GM19328 (cell line): ENCODE results near the gene VPS13D.

Source experiments
- ATAC-seq: cut with Tn5 transposase; IDR thresholded peaks from one replicate; pipeline ENCODE4 v1.9.1; 2021; ENCODE audit warnings: mild to moderate bottlenecking, moderate library complexity; ENCODE audit not compliant: unreplicated experiment

VPS13D gene

GRCh38 chr1:12229835-12230548, at the start of gene VPS13D:
Gene VPS13D (plus strand): TSS chr1:12230030. CDS start chr1:12234267, 4,237 bp downstream.
- ATAC-seq: peak; percentile 86

- no peak for ATAC-seq
Observed at GRCh38 chr1:12180315-12180714, 49.5 kb upstream of the VPS13D start.

GRCh38 chr1:12180903-12181302, 48.9 kb upstream of the VPS13D start:
- no peak for ATAC-seq

GRCh38 chr1:12181568-12181967, 48.3 kb upstream of the VPS13D start:
- ATAC-seq: no peak

GRCh38 chr1:12182410-12182984, 47.3 kb upstream of the VPS13D start:
- no peak for ATAC-seq

- ATAC-seq: no peak
Observed at GRCh38 chr1:12183095-12183794, 46.6 kb upstream of the VPS13D start.

- ATAC-seq: no peak
Observed at GRCh38 chr1:12184008-12184681, 45.7 kb upstream of the VPS13D start.

GRCh38 chr1:12185036-12185917, 44.6 kb upstream of the VPS13D start:
- no peak for ATAC-seq

- no peak for ATAC-seq
Observed at GRCh38 chr1:12185918-12186678, 43.7 kb upstream of the VPS13D start.

GRCh38 chr1:12186679-12186985, 43.2 kb upstream of the VPS13D start:
- ATAC-seq: no peak

GRCh38 chr1:12188115-12188514, 41.7 kb upstream of the VPS13D start:
- ATAC-seq: no peak

GRCh38 chr1:12188657-12189327, 41.0 kb upstream of the VPS13D start:
- no peak for ATAC-seq

- ATAC-seq: no peak
Observed at GRCh38 chr1:12189328-12189682, 40.5 kb upstream of the VPS13D start.

GRCh38 chr1:12191242-12192032, 38.4 kb upstream of the VPS13D start:
- no peak for ATAC-seq

- ATAC-seq: no peak
Observed at GRCh38 chr1:12194666-12195216, 35.1 kb upstream of the VPS13D start.

- ATAC-seq: no peak
Observed at GRCh38 chr1:12195416-12195815, 34.4 kb upstream of the VPS13D start.

GRCh38 chr1:12196641-12197482, 33.0 kb upstream of the VPS13D start:
- ATAC-seq: no peak

- no peak for ATAC-seq
Observed at GRCh38 chr1:12197483-12197880, 32.3 kb upstream of the VPS13D start.
